Lung (tissue), 12 donors: ENCODE data around the gene FAM229A. TPM values are rescaled to one million over a fixed set of nuclear protein-coding genes. Genes with fewer than 3 reads are reported as not detected.
A peak's percentile ranks its signal among the peaks of the same experiment; 100 is the strongest.

Experiments used
- ATAC-seq: fragments of 200-7000 bp; cut with Tn5 transposase; one replicate; pipeline ENCODE4 v1.9.1; 2020; ENCODE audit warnings: moderate number of reproducible peaks; ENCODE audit not compliant: insufficient read depth, low FRiP score
- DNase-seq, 3 donors: peaks; one replicate each; pipeline ENCODE4 v3.0.0-alpha.2; 2013 to 2017
- H3K27ac ChIP-seq, 2 donors: one replicate each; pipeline ENCODE4 v1.5.1; 2013; ENCODE audit warnings: mild to moderate bottlenecking in 2 of 2, moderate library complexity in 2 of 2, control low read depth in 1 of 2, inconsistent platforms in 1 of 2, low read depth in 1 of 2, low read length in 1 of 2
- H3K27me3 ChIP-seq, 3 donors: one replicate each; pipeline ENCODE4 v1.5.1; 2013; ENCODE audit warnings: low read length in 2 of 3; ENCODE audit not compliant: control insufficient read depth in 3 of 3, insufficient read depth in 3 of 3
- H3K36me3 ChIP-seq, 4 donors: one replicate each; pipeline ENCODE4 v1.5.1; 2013; ENCODE audit warnings: low read length in 4 of 4, mild to moderate bottlenecking in 1 of 4, moderate library complexity in 1 of 4; ENCODE audit not compliant: control insufficient read depth in 4 of 4, insufficient read depth in 4 of 4
- H3K4me1 ChIP-seq, 5 donors: one replicate each; pipeline ENCODE4 v1.5.1; 2013; ENCODE audit warnings: low read length in 5 of 5, mild to moderate bottlenecking in 2 of 5, moderate library complexity in 1 of 5; ENCODE audit not compliant: control insufficient read depth in 5 of 5, insufficient read depth in 5 of 5
- H3K4me3 ChIP-seq: one replicate; pipeline ENCODE4 v1.5.1; 2013; ENCODE audit warnings: mild to moderate bottlenecking, control low read depth, moderate library complexity
- H3K9ac ChIP-seq, 2 donors: one replicate each; pipeline ENCODE4 v1.5.1; 2013; ENCODE audit warnings: low read length in 2 of 2, control low read depth in 1 of 2; ENCODE audit not compliant: insufficient read depth in 1 of 2
- H3K9me3 ChIP-seq, 4 donors: one replicate each; pipeline ENCODE4 v1.5.1; 2013; ENCODE audit warnings: low read length in 3 of 4, mild to moderate bottlenecking in 1 of 4, moderate library complexity in 1 of 4; ENCODE audit not compliant: control insufficient read depth in 4 of 4, insufficient read depth in 3 of 4
- CTCF ChIP-seq: IDR thresholded peaks from 2 replicates; pipeline ENCODE4 v1.5.1; 2012; ENCODE audit warnings: mild to moderate bottlenecking; ENCODE audit errors: control extremely low read depth, extremely low read depth
- WGBS, 2 donors: extraction: QIAGEN DNeasy Blood & Tissue Kit; methylation state at CpG; one replicate each; pipeline ENCODE4 v1.1.7; 2013; 5-methylcytosine and 5-hydroxymethylcytosine counted together
- polyA plus RNA-seq, 2 donors: library from polyadenylated mRNA; stranded (reverse); fragments of 200-250 nt; gene quantifications; one replicate each; pipeline ENCODE4 v1.2.1, GENCODE V29; 2013
- total RNA-seq, 2 donors: library from RNA; depleted of rRNA in 1 of 2; stranded (reverse); fragments of >200 nt in 1 of 2; gene quantifications; one replicate each; pipeline ENCODE4 v1.2.1, GENCODE V29; 2014 to 2021
- donor health status: control.
- donor health status: control.
- donor health status: Bipolar disorder and iron deficiency.
- donor health status: healthy.
- donor health status: DM: yes; HTN: yes; CAD: no.

FAM229A gene
- total and polyA plus RNA-seq, 4 donors = 2.2 to 7.2 (median 5.1) TPM

DNA sequence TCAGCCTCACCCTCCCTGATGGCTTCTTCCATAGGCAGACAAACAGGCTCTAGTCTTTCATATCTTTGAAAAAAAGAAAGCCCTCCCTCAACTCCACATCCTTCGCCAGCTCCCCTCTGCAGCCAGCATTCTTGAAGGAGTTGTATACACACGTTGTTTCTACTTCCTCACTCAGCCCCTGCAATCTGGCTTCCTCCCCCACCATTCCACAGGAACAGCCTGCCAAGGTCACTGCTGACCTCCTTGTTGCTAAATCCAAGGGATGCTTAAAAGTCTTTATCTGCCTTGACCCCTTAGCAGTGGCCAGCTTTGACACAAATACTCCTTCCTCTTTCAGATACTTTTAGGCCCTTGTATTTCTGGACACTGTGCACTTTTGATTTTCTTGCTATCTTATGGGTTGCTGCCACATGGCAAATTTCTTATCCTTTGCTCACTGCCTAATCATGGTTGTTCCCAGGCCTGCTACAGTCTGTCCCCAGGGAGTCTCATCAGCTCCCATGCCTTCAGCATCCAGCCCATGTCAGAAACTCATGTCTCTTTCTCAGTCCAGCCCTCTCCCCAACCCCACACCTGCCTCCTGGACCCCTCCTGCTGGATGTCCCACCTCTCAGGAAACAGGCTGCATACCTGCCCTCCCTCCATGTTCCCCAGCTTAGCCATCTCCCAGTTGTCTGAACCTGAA, 8.3 kb downstream of the FAM229A start:
- H3K4me1 ChIP-seq = peaks cover 13 to 36% (median 20%) of the 10 kb centered on the region in 5 donors
- 32 to 36% methylated on average over 2 of the region's 2 CpGs for WGBS, 2 donors
- DNase-seq = peak; percentile 80 to 94 (median 86)

DNA sequence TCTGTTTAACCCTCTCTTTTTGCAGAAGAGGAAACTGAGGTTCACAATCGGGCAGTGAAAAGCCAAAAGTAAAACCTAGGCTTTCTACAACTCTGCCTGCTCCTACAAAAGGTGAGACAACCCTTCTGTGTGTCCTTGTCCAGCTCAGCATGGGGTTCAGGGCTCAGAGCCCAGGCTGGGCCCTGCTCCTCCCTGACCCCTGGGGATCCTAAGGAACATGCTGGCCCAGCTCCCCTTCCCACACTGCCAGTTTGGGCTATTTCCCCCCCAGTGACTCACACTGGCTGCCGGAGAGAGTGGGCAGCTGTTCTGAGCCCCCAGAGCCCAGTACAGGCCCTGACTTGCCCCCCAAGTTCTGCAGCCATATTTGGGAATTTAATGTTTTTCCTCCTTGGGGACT, 8.9 kb downstream of the FAM229A start:
- peaks cover 0 to 1% (median under 1%) of the 10 kb centered on the region in 4 donors for H3K36me3 ChIP-seq
- H3K4me3 ChIP-seq = no peak overlapping the region
- no peak for TF ChIP-seq CTCF
- H3K27ac ChIP-seq = peak overlapping the region; percentile 43 to 61
- H3K4me1 ChIP-seq = peaks cover 13 to 36% (median 20%) of the 10 kb centered on the region in 5 donors
- DNase-seq (no peak), ATAC-seq (no peak)
- 37 to 58% methylated on average over 2 of the region's 2 CpGs for WGBS, 2 donors
- no peaks in the 10 kb centered on the region for H3K27me3 ChIP-seq
- H3K9ac ChIP-seq = peak overlapping the region in 1 of 2 donors; percentile 6
- H3K9me3 ChIP-seq = no peaks in the 10 kb centered on the region

More for the DNA sequence above, 8.3 kb downstream of the FAM229A start:
- H3K9ac ChIP-seq = no peak overlapping the region
- H3K27me3 ChIP-seq = no peaks in the 10 kb centered on the region
- no peaks in the 10 kb centered on the region for H3K9me3 ChIP-seq
- H3K4me3 ChIP-seq = no peak overlapping the region
- H3K36me3 ChIP-seq = peaks cover 0 to 4% (median under 1%) of the 10 kb centered on the region in 4 donors
- TF ChIP-seq CTCF = no peak
- H3K27ac ChIP-seq = peak overlapping the region; percentile 43 to 61
- ATAC-seq = no peak

DNA sequence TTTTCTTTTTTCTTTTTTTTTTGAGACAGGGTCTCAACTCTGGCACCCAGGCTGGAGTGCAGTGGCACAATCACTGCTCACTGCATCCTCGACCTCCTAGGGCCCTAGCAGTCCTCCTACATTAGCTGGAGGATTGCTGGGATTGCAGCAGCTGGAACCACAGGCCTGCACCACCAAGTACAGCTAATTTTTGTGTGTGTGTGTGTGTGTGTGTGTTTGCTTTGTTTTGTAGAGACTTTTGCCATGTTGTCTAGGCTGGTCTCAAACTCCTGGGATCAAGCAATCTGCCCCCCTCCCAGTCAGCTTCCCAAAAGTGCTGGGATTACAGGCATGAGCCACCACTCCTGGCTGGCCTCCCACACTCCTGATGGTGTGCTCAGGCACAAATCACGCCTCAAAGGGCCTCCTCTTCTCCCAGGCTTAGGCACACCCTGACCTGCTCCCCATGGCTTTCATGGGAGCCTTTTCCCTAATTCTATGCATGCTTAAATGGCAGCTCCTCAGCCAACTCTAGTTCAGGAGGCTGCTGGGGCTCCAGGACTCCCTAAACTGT, 9.4 kb downstream of the FAM229A start:
- H3K27me3 ChIP-seq = no peaks in the 10 kb centered on the region
- peaks cover 0 to 1% (median 0%) of the 10 kb centered on the region in 4 donors for H3K36me3 ChIP-seq
- H3K27ac ChIP-seq = peak overlapping the region; percentile 61 to 89
- 73 to 75% methylated on average over 2 of the region's 2 CpGs for WGBS, 2 donors
- TF ChIP-seq CTCF = no peak
- H3K9ac ChIP-seq = peak overlapping the region; percentile 6 to 38
- no peak for DNase-seq
- H3K4me3 ChIP-seq = no peak overlapping the region
- no peak for ATAC-seq
- no peaks in the 10 kb centered on the region for H3K9me3 ChIP-seq
- H3K4me1 ChIP-seq = peaks cover 13 to 36% (median 20%) of the 10 kb centered on the region in 5 donors
